GM12878 (cell line): ENCODE results near the gene VSTM2L. TPM values are rescaled to one million over a fixed set of nuclear protein-coding genes. Genes with fewer than 3 reads are reported as not detected.
A peak's percentile ranks its signal among the peaks of the same experiment; 100 is the strongest.

Experiments used
- ATAC-seq: fragments of 200-7000 bp; cut with Tn5 transposase; 3 replicates; pipeline ENCODE4 v1.9.1; 2020; ENCODE audit warnings: mild to moderate bottlenecking, moderate library complexity
- BruUV-seq: library from RNA; stranded (reverse); fragments of 400-500 nt; replicated peaks from 2 replicates; lab custom pipeline; 2021; lab: Mats Ljungman, UMichigan
- CTCF ChIA-PET: fragments of 300-600 bp; sonication (Branson Sonifier 250); formaldehyde crosslinking; extraction: SDS; loops from one replicate; lab custom pipeline; 2021; ENCODE audit warnings: inconsistent platforms; lab: Yijun Ruan, JAX
- POLR2A ChIA-PET: fragments of 350-600 bp; formaldehyde crosslinking; extraction: SDS; loops from one replicate; lab custom pipeline; 2021; ENCODE audit warnings: inconsistent platforms; lab: Charles Lee
- RAD21 ChIA-PET: fragments of 300-600 bp; sonication (Branson Sonifier 250); formaldehyde crosslinking; loops from one replicate; lab custom pipeline; 2023; ENCODE audit warnings: antibody characterized with exemption; ENCODE audit not compliant: unreplicated experiment; lab: Charles Lee
- SMC1A ChIA-PET: fragments of 300-600 bp; sonication (Branson Sonifier 250); formaldehyde crosslinking; loops from one replicate; lab custom pipeline; 2023; ENCODE audit not compliant: unreplicated experiment, uncharacterized antibody; lab: Charles Lee
- DNase-seq: peaks from one replicate; pipeline ENCODE4 v3.0.0-alpha.2; 2011; ENCODE audit warnings: low read depth, low spot score
- FAIRE-seq: peaks from 3 replicates; lab custom pipeline; 2011; peaks lifted over from hg19 to GRCh38; lab: Jason Lieb, UNC
- H2AFZ ChIP-seq: 2 replicates; pipeline ENCODE4 v1.6.0; 2011; ENCODE audit warnings: low read depth, low read length, control low read depth; ENCODE audit not compliant: control insufficient read depth
- H3K27ac ChIP-seq: 2 replicates; pipeline ENCODE4 v1.5.1; 2011; ENCODE audit warnings: control low read depth; ENCODE audit not compliant: control insufficient read depth, insufficient read depth
- H3K27me3 ChIP-seq, 2 experiments: replicated peaks in 1 of 2; 2 replicates each; pipeline versions ENCODE4 v1.6.0 to v1.6.1; 2011; ENCODE audit warnings: low read length in 1 of 2; ENCODE audit not compliant: control insufficient read depth in 2 of 2, insufficient read depth in 2 of 2
- H3K36me3 ChIP-seq, 2 experiments: 2 replicates each; pipeline ENCODE4 v1.5.1; 2011; ENCODE audit warnings: low read length in 1 of 2; ENCODE audit not compliant: control insufficient read depth in 2 of 2, insufficient read depth in 2 of 2
- H3K4me1 ChIP-seq: 2 replicates; pipeline ENCODE4 v1.6.1; 2011; ENCODE audit warnings: mild to moderate bottlenecking, low read length, moderate library complexity, mixed read lengths; ENCODE audit not compliant: control insufficient read depth, insufficient read depth
- H3K4me2 ChIP-seq: 2 replicates; pipeline ENCODE4 v1.6.0; 2011; ENCODE audit warnings: control low read depth; ENCODE audit not compliant: control insufficient read depth, insufficient read depth
- H3K4me3 ChIP-seq: fragments of 200-600 bp; sonication (generic); 2 replicates; pipeline ENCODE4 v1.5.1; 2016
- H3K79me2 ChIP-seq: 2 replicates; pipeline ENCODE4 v1.6.0; 2011; ENCODE audit warnings: low read length; ENCODE audit not compliant: control insufficient read depth, insufficient read depth
- H3K9ac ChIP-seq: 2 replicates; pipeline ENCODE4 v1.8.0; 2011; ENCODE audit warnings: low read length, control low read depth, mixed read lengths; ENCODE audit not compliant: control insufficient read depth, insufficient read depth
- H3K9me3 ChIP-seq: replicated peaks from 3 replicates; pipeline ENCODE4 v1.5.1; 2011; ENCODE audit warnings: mild to moderate bottlenecking, low read length; ENCODE audit not compliant: control insufficient read depth, insufficient read depth
- H4K20me1 ChIP-seq: 2 replicates; pipeline ENCODE4 v1.6.0; 2011; ENCODE audit not compliant: control insufficient read depth, insufficient read depth
- CTCF ChIP-seq, 3 experiments: IDR thresholded peaks in 2 of 3; conservative IDR thresholded peaks in 1 of 3; 2 replicates each; pipeline ENCODE4 v1.5.1; 2011; ENCODE audit warnings: low read depth in 3 of 3, low read length in 3 of 3, mild to moderate bottlenecking in 3 of 3, control low read depth in 2 of 3, moderate library complexity in 2 of 3, inconsistent platforms in 1 of 3, mixed read lengths in 1 of 3; ENCODE audit not compliant: control insufficient read depth in 2 of 3, insufficient read depth in 1 of 3; ENCODE audit errors: extremely low read depth in 1 of 3
- FOS ChIP-seq: IDR thresholded peaks from 3 replicates; pipeline ENCODE4 v1.6.1; 2011; ENCODE audit warnings: borderline replicate concordance; ENCODE audit not compliant: insufficient read length; ENCODE audit errors: extremely low read depth
- NFXL1 ChIP-seq: fragments of 450-650 bp; IDR thresholded peaks from 2 replicates; pipeline ENCODE4 v1.6.1; 2017; ENCODE audit warnings: antibody characterized with exemption, mild to moderate bottlenecking, borderline replicate concordance
- YY1 ChIP-seq: IDR thresholded peaks from 2 replicates; pipeline ENCODE4 v1.6.1; 2011; ENCODE audit warnings: low read depth, mild to moderate bottlenecking, low read length
- ZNF274 ChIP-seq: IDR thresholded peaks from one replicate; pipeline ENCODE4 v1.8.0; 2011; ENCODE audit not compliant: insufficient read length, insufficient read depth
- WGBS: methylation state at CpG from one replicate; pipeline ENCODE4 v1.1.6; 2016; ENCODE audit warnings: low lambda C conversion rate; ENCODE audit not compliant: insufficient replicate concordance, insufficient coverage; ENCODE audit errors: missing lambda C conversion rate; 5-methylcytosine and 5-hydroxymethylcytosine counted together
- in situ Hi-C: fragments of 300-500 bp; cut with MboI; formaldehyde crosslinking; loops from 9 replicates; pipeline ENCODE4 v1.14.3; 2018; ENCODE audit warnings: mixed read lengths
- intact Hi-C: fragments of 100-400 bp; cut with micrococcal nuclease; formaldehyde crosslinking; loops from one replicate; pipeline ENCODE4 v1.14.2; 2022; ENCODE audit not compliant: unreplicated experiment
- polyA plus RNA-seq, 11 experiments: library from polyadenylated mRNA; depleted of rRNA in 4 of 11; unstranded in 6 of 11; stranded (reverse) in 5 of 11; fragments of >200 nt; fragmentation: Nextera tagmentation in 4 of 11; fragmentation: Illumina TruSeq in 1 of 11; extraction: Ambion mirVana in 4 of 11; extraction: Trizol in 1 of 11; gene quantifications; 1 replicate in 1 of 11; 2 replicates in 10 of 11; pipeline versions ENCODE4 v1.2.1 to v1.2.3, GENCODE V29; 2011 to 2016; ENCODE audit warnings: inconsistent platforms in 2 of 11, missing spikeins in 2 of 11, low read depth in 1 of 11
- total RNA-seq, 4 experiments: library from RNA; depleted of rRNA in 3 of 4; stranded (reverse); fragments of >200 nt in 3 of 4; fragmentation: Illumina TruSeq in 1 of 4; extraction: Trizol in 1 of 4; gene quantifications; 2 replicates each; pipeline versions ENCODE4 v1.2.1 to v1.2.3, GENCODE V29; 2013 to 2021

VSTM2L gene
- total and polyA plus RNA-seq, 10 of the 15 experiments (the other 5 are each of a cell fraction or from before 2014, with no cell fraction given): 0.05 to 1.5 (median 0.63) TPM; not detected in 2

- CTCF ChIA-PET: no interaction called here
- no peak for ATAC-seq
- intact Hi-C loops: no loop called here
Measured at GRCh38 chr20:37941332-37941731, 38.4 kb downstream of the VSTM2L start.

More at GRCh38 chr20:37941332-37941731, 38.4 kb downstream of the VSTM2L start:
- Histone ChIP-seq H3K27ac (no peak overlapping the region), H3K36me3 (no peaks in the 10 kb centered on the region), H3K9me3 (no peaks in the 10 kb centered on the region), H3K79me2 (no peaks in the 10 kb centered on the region), H2AFZ (no peak overlapping the region), H3K4me1 (no peaks in the 10 kb centered on the region), H4K20me1 (no peaks in the 10 kb centered on the region), H3K4me2 (no peak overlapping the region), H3K27me3 (no peaks in the 10 kb centered on the region), H3K9ac (no peak overlapping the region), H3K4me3 (no peak overlapping the region)
- DNase-seq: no peak
- FAIRE-seq: no peak
- no TSS peak for BruUV-seq
- ChIA-PET SMC1A (no interaction called here), RAD21 (no interaction called here), POLR2A (no interaction called here)
- in situ Hi-C loops: no loop called here
- TF ChIP-seq NFXL1 (no peak), FOS (no peak), YY1 (no peak), CTCF (IDR thresholded peaks at IDR 0.05 in 2 of 3, conservative IDR thresholded peaks at IDR 0.05 in 1 of 3; ENCODE audit: control insufficient read depth in 2 of 3, extremely low read depth in 1 of 3, insufficient read depth in 1 of 3, low read depth in 3 of 3, low read length in 3 of 3) (0 out of 6 replicates have a peak, but pooled peaks of 2 of the 3 experiments have one; percentile 13 to 21), ZNF274 (no peak)
- WGBS: 19% methylated on average over 5 of the region's 8 CpGs
